SU-DHL-6 (cell line): ENCODE measurements around the gene CORO7.

Experiments used
- H2AFZ ChIP-seq: fragments of 200-600 bp; sonication (generic); 2 replicates; pipeline ENCODE4 v1.6.1; 2014; ENCODE audit warnings: low read depth, mild to moderate bottlenecking, moderate library complexity, mixed read lengths, antibody characterized with exemption, low read length; ENCODE audit not compliant: severe bottlenecking
- H3F3A ChIP-seq: fragments of 200-600 bp; shearing (Covaris generic); 2 replicates; pipeline ENCODE4 v1.6.0; 2016; ENCODE audit warnings: antibody characterized with exemption, mild to moderate bottlenecking; ENCODE audit not compliant: insufficient read depth
- H3K27ac ChIP-seq: fragments of 200-600 bp; sonication (generic); 2 replicates; pipeline ENCODE4 v1.5.1; 2016; ENCODE audit warnings: low read depth, mild to moderate bottlenecking, low read length, moderate library complexity, mixed read lengths
- H3K27me3 ChIP-seq: fragments of 200-600 bp; sonication (generic), shearing (Covaris generic); 2 replicates; pipeline ENCODE4 v1.6.0; 2014; ENCODE audit warnings: mild to moderate bottlenecking, low read length
- H3K36me3 ChIP-seq: fragments of 200-600 bp; sonication (generic); 2 replicates; pipeline ENCODE4 v1.6.1; 2014; ENCODE audit warnings: mild to moderate bottlenecking, low read length, mixed read lengths
- H3K4me2 ChIP-seq: fragments of 300-600, 200-600 bp; shearing (Covaris generic), sonication (generic); 2 replicates; pipeline ENCODE4 v1.6.0; 2014; ENCODE audit warnings: low read length, low read depth, mild to moderate bottlenecking; ENCODE audit not compliant: poor library complexity, severe bottlenecking
- H3K4me3 ChIP-seq: fragments of 200-600 bp; sonication (generic); 2 replicates; pipeline ENCODE4 v1.5.1; 2014; ENCODE audit warnings: antibody characterized with exemption, low read length, mild to moderate bottlenecking, mixed read lengths; ENCODE audit not compliant: insufficient read depth, poor library complexity, severe bottlenecking
- H3K79me2 ChIP-seq: fragments of 200-600 bp; sonication (generic); 2 replicates; pipeline ENCODE4 v1.6.1; 2014; ENCODE audit warnings: mild to moderate bottlenecking, low read length, moderate library complexity; ENCODE audit not compliant: insufficient read depth
- H3K9ac ChIP-seq: fragments of 200-600 bp; sonication (generic); 2 replicates; pipeline ENCODE4 v1.7.0; 2014; ENCODE audit warnings: mild to moderate bottlenecking, low read length
- H3K9me2 ChIP-seq: fragments of 200-600 bp; sonication (generic); replicated peaks from 2 replicates; pipeline ENCODE4 v1.6.1; 2014; ENCODE audit warnings: low read length; ENCODE audit not compliant: insufficient read depth
- H3K9me3 ChIP-seq: fragments of 200-600 bp; sonication (generic); 2 replicates; pipeline ENCODE4 v1.6.1; 2014; ENCODE audit warnings: low read length, mixed read lengths; ENCODE audit not compliant: insufficient read depth
- H4K20me1 ChIP-seq: fragments of 200-600 bp; sonication (generic); 2 replicates; pipeline ENCODE4 v1.6.1; 2014; ENCODE audit warnings: low read depth, mild to moderate bottlenecking, antibody characterized with exemption, low read length, moderate library complexity, mixed read lengths
- CTCF ChIP-seq: fragments of 200-600 bp; sonication (generic); IDR thresholded peaks from one replicate; pipeline ENCODE4 v1.5.1; 2017; ENCODE audit warnings: antibody characterized with exemption, mild to moderate bottlenecking, low read length, moderate library complexity; ENCODE audit not compliant: insufficient read depth, poor library complexity, severe bottlenecking
- EZH2phosphoT487 ChIP-seq: fragments of 200-600 bp; sonication (generic), shearing (Covaris generic); conservative IDR thresholded peaks from 2 replicates; pipeline ENCODE4 v1.6.1; 2018; ENCODE audit warnings: mild to moderate bottlenecking, antibody characterized with exemption, low read length, moderate library complexity, mixed read lengths

CORO7 gene

GRCh38 chr16:4371357-4372000 is 44.9 kb downstream of the CORO7 start, which contains the start of gene VASN:
TSS of gene VASN (plus strand) at chr16:4371848. CDS start at chr16:4380878, 9,030 bp downstream.
- Histone ChIP-seq H3K9me2 (no peaks in the 10 kb centered on the region), H3K79me2 (no peaks in the 10 kb centered on the region), H3K9me3 (no peaks in the 10 kb centered on the region), H2AFZ (no peak within 1 kb of the TSS), H3F3A (no peaks in the 10 kb centered on the region), H3K27me3 (no peaks in the 10 kb centered on the region), H3K4me2 (peak within 1 kb of the TSS; percentile 32), H4K20me1 (peaks cover 3% of the 10 kb centered on the region; the same call in 1 of the 2 replicates), H3K4me3 (no peak within 1 kb of the TSS), H3K36me3 (no peaks in the 10 kb centered on the region), H3K27ac (no peak within 1 kb of the TSS), H3K9ac (peak within 1 kb of the TSS; percentile 11; the same call in 1 of the 2 replicates)
- TF ChIP-seq CTCF (no peak), EZH2phosphoT487 (no peak)

- no peak overlapping the region for H3K27ac ChIP-seq
Observed at GRCh38 chr16:4370570-4371356, 45.6 kb downstream of the CORO7 start.

GRCh38 chr16:4370151-4370550 is 46.2 kb downstream of the CORO7 start:
- H3K36me3 ChIP-seq, result no peaks in the 10 kb centered on the region
- H3K9me3 ChIP-seq, result no peaks in the 10 kb centered on the region
- H4K20me1 ChIP-seq, result peaks cover 3% of the 10 kb centered on the region; the same call in 1 of the 2 replicates
- no peak overlapping the region for H3K4me2 ChIP-seq
- H3K9ac ChIP-seq, result no peak overlapping the region
- no peaks in the 10 kb centered on the region for H3K9me2 ChIP-seq
- no peak for TF ChIP-seq CTCF
- TF ChIP-seq EZH2phosphoT487, result no peak
- no peaks in the 10 kb centered on the region for H3F3A ChIP-seq
- no peak overlapping the region for H3K4me3 ChIP-seq
- no peak overlapping the region for H3K27ac ChIP-seq
- no peak overlapping the region for H2AFZ ChIP-seq
- no peaks in the 10 kb centered on the region for H3K27me3 ChIP-seq
- no peaks in the 10 kb centered on the region for H3K79me2 ChIP-seq

More at GRCh38 chr16:4370570-4371356, 45.6 kb downstream of the CORO7 start:
- H2AFZ ChIP-seq, result no peak overlapping the region
- H3K9me3 ChIP-seq, result no peaks in the 10 kb centered on the region
- TF ChIP-seq CTCF, result no peak
- TF ChIP-seq EZH2phosphoT487, result no peak
- H3K79me2 ChIP-seq, result no peaks in the 10 kb centered on the region
- H3K27me3 ChIP-seq, result no peaks in the 10 kb centered on the region
- no peak overlapping the region for H3K4me2 ChIP-seq
- peaks cover 3% of the 10 kb centered on the region; the same call in 1 of the 2 replicates for H4K20me1 ChIP-seq
- H3F3A ChIP-seq, result no peaks in the 10 kb centered on the region
- H3K9ac ChIP-seq, result no peak overlapping the region
- H3K36me3 ChIP-seq, result no peaks in the 10 kb centered on the region
- no peak overlapping the region for H3K4me3 ChIP-seq
- no peaks in the 10 kb centered on the region for H3K9me2 ChIP-seq
